Measurements from ENCODE around the gene KRT1.

- TF ChIP-seq CTCF (IDR thresholded peaks at IDR 0.05), result no peak
- no peak for TF ChIP-seq ZFX (IDR thresholded peaks at IDR 0.05; ENCODE audit: borderline replicate concordance)
Measured at GRCh38 chr12:52702338-52702737, 22.1 kb upstream of the KRT1 start.
